Smooth muscle cell (in vitro differentiated cells): ENCODE results near the gene KIF19. TPM values are rescaled to one million over a fixed set of nuclear protein-coding genes. Genes with fewer than 3 reads are reported as not detected.

Experiments used
- DNase-seq: peaks from one replicate; lab custom pipeline; 2025; ENCODE audit not compliant: unreplicated experiment; lab: John Stamatoyannopoulos, UW
- H2AFZ ChIP-seq: fragments of 200-600 bp; sonication (generic); 2 replicates; pipeline ENCODE4 v1.6.0; 2016; ENCODE audit warnings: antibody characterized with exemption, low read depth, mild to moderate bottlenecking
- H3F3A ChIP-seq: fragments of 200-600 bp; sonication (generic); 2 replicates; pipeline ENCODE4 v1.6.0; 2017; ENCODE audit warnings: antibody characterized with exemption, low read depth
- H3K27ac ChIP-seq: fragments of 200-600 bp; sonication (generic); 2 replicates; pipeline ENCODE4 v1.5.1; 2016; ENCODE audit warnings: low read depth, mild to moderate bottlenecking
- H3K27me3 ChIP-seq: fragments of 200-600 bp; sonication (generic); 2 replicates; pipeline ENCODE4 v1.6.1; 2016; ENCODE audit warnings: low read depth, mild to moderate bottlenecking
- H3K36me3 ChIP-seq: fragments of 200-600 bp; sonication (generic); 2 replicates; pipeline ENCODE4 v1.5.1; 2016; ENCODE audit warnings: low read depth
- H3K4me1 ChIP-seq: fragments of 200-600 bp; sonication (generic); 2 replicates; pipeline ENCODE4 v1.5.1; 2016; ENCODE audit warnings: low read depth
- H3K4me2 ChIP-seq: fragments of 200-600 bp; sonication (generic); 2 replicates; pipeline ENCODE4 v1.6.0; 2016; ENCODE audit warnings: mild to moderate bottlenecking
- H3K4me3 ChIP-seq: fragments of 200-600 bp; sonication (generic); 2 replicates; pipeline ENCODE4 v1.5.1; 2016; ENCODE audit warnings: mild to moderate bottlenecking
- H3K79me2 ChIP-seq: fragments of 200-600 bp; sonication (generic); 2 replicates; pipeline ENCODE4 v1.6.0; 2016; ENCODE audit warnings: low read depth, mild to moderate bottlenecking
- H3K9ac ChIP-seq: fragments of 200-600 bp; sonication (generic); 2 replicates; pipeline ENCODE4 v1.6.0; 2016; ENCODE audit warnings: low read depth
- H3K9me3 ChIP-seq: fragments of 200-600 bp; sonication (generic); replicated peaks from 2 replicates; pipeline ENCODE4 v1.5.1; 2016; ENCODE audit warnings: low read depth
- H4K20me1 ChIP-seq: fragments of 200-600 bp; sonication (generic); 2 replicates; pipeline ENCODE4 v1.6.0; 2016; ENCODE audit warnings: low read depth
- CTCF ChIP-seq: fragments of 200-600 bp; sonication (generic); IDR thresholded peaks from 2 replicates; pipeline ENCODE4 v1.5.1; 2017; ENCODE audit warnings: borderline replicate concordance, mild to moderate bottlenecking, antibody characterized with exemption; ENCODE audit not compliant: insufficient read depth, poor library complexity, severe bottlenecking
- WGBS: methylation state at CpG from one replicate; pipeline ENCODE4 v1.1.7; 2016; ENCODE audit warnings: low lambda C conversion rate; 5-methylcytosine and 5-hydroxymethylcytosine counted together
- polyA plus RNA-seq: library from polyadenylated mRNA; unstranded; fragments of >200 nt; fragmentation: Nextera tagmentation; extraction: Ambion mirVana; gene quantifications from 2 replicates; pipeline ENCODE4 v1.2.1, GENCODE V29; 2016
- total RNA-seq: library from RNA; depleted of rRNA; stranded (reverse); fragments of >200 nt; gene quantifications from 2 replicates; pipeline ENCODE4 v1.2.3, GENCODE V29; 2014

KIF19 gene
- total and polyA plus RNA-seq, 2 experiments from 2014 or later, result not detected

- Histone ChIP-seq H3K9me3 (no peaks in the 10 kb centered on the region), H3K79me2 (no peaks in the 10 kb centered on the region), H2AFZ (no peak overlapping the region), H3K4me1 (no peaks in the 10 kb centered on the region), H3K36me3 (no peaks in the 10 kb centered on the region), H3F3A (no peaks in the 10 kb centered on the region), H3K4me2 (no peak overlapping the region), H3K4me3 (no peak overlapping the region), H3K9ac (no peak overlapping the region), H4K20me1 (no peaks in the 10 kb centered on the region), H3K27me3 (peaks cover 17% of the 10 kb centered on the region), H3K27ac (no peak overlapping the region)
- no peak for DNase-seq
- WGBS, result 77% methylated on average over 9 of the region's 9 CpGs
- no peak for TF ChIP-seq CTCF
Measured at GRCh38 chr17:74343526-74344284, 17.7 kb downstream of the KIF19 start.

- Histone ChIP-seq H3K79me2 (no peaks in the 10 kb centered on the region), H3K4me2 (no peak overlapping the region), H3K4me3 (no peak overlapping the region), H3K27me3 (peaks cover 27% of the 10 kb centered on the region), H3F3A (no peaks in the 10 kb centered on the region), H3K9ac (no peak overlapping the region), H3K9me3 (no peaks in the 10 kb centered on the region), H3K27ac (no peak overlapping the region), H2AFZ (no peak overlapping the region), H3K36me3 (no peaks in the 10 kb centered on the region), H4K20me1 (no peaks in the 10 kb centered on the region), H3K4me1 (no peaks in the 10 kb centered on the region)
- no peak for DNase-seq
- 92% methylated on average over 21 of the region's 21 CpGs for WGBS
- no peak for TF ChIP-seq CTCF
Measured at GRCh38 chr17:74344658-74345057, 18.6 kb downstream of the KIF19 start.

GRCh38 chr17:74345433-74346241 lies 19.6 kb downstream of the KIF19 start:
- DNase-seq, result no peak
- Histone ChIP-seq H4K20me1 (no peaks in the 10 kb centered on the region), H3K9me3 (no peaks in the 10 kb centered on the region), H3F3A (no peaks in the 10 kb centered on the region), H3K4me1 (no peaks in the 10 kb centered on the region), H3K9ac (no peak overlapping the region), H3K4me3 (no peak overlapping the region), H3K27ac (no peak overlapping the region), H3K27me3 (peaks cover 34% of the 10 kb centered on the region), H3K79me2 (no peaks in the 10 kb centered on the region), H3K4me2 (no peak overlapping the region), H3K36me3 (no peaks in the 10 kb centered on the region), H2AFZ (no peak overlapping the region)
- 86% methylated on average over 13 of the region's 13 CpGs for WGBS
- no peak for TF ChIP-seq CTCF
